Measurements from ENCODE around the gene SLPI. TPM values are rescaled to one million over a fixed set of nuclear protein-coding genes. Genes with fewer than 3 reads are reported as not detected.

The SLPI gene
- total RNA-seq, 1 experiment from 2014 or later = 5.4 TPM

- Histone ChIP-seq H2AFZ (ENCODE audit: low read depth, low read length, poor library complexity, severe bottlenecking) (no peak overlapping the region), H3K36me3 (ENCODE audit: control insufficient read depth in 1 of 2, insufficient read depth in 2 of 2, low read length in 2 of 2) (no peaks in the 10 kb centered on the region), H3K9ac (ENCODE audit: low read length) (no peak overlapping the region), H3K27me3 (ENCODE audit: insufficient read depth, low read length) (0 out of 2 replicates have a peak, but pooled peaks cover 3% of the 10 kb centered on the region), H3K9me3 (ENCODE audit: control insufficient read depth in 1 of 2, insufficient read depth in 1 of 2, low read depth in 1 of 2, low read length in 2 of 2) (no peaks in the 10 kb centered on the region), H3K79me2 (ENCODE audit: insufficient read depth, low read length) (no peaks in the 10 kb centered on the region), H3K4me2 (ENCODE audit: low read length) (no peak overlapping the region), H4K20me1 (ENCODE audit: insufficient read depth) (no peaks in the 10 kb centered on the region), H3K9me2 (ENCODE audit: insufficient read depth) (no peaks in the 10 kb centered on the region), H3K4me3 (replicated peaks in 1 of 2; ENCODE audit: low read depth in 1 of 2, low read length in 2 of 2) (no peak overlapping the region), H3K4me1 (ENCODE audit: control insufficient read depth in 1 of 2, insufficient read depth in 2 of 2, low read length in 2 of 2) (peaks cover 0 to 11% of the 10 kb centered on the region in 2 experiments; a peak in 3 of 4 replicates), H3K27ac (ENCODE audit: low read depth, low read length) (no peak overlapping the region)
- CTCF ChIA-PET = no interaction called here
- RAD21 ChIA-PET (ENCODE audit: low non-redundant PET in 1 of 2, low total read pairs in 2 of 2, uncharacterized antibody in 2 of 2, unreplicated experiment in 2 of 2) = no interaction called here
- ATAC-seq (no peak), DNase-seq (ENCODE audit: low read depth, low spot score) (no peak)
- intact Hi-C loops (cut with micrococcal nuclease) = no loop called here
- TF ChIP-seq SP1 (IDR thresholded peaks at IDR 0.05; ENCODE audit: low read depth) (no peak), ATF3 (IDR thresholded peaks at IDR 0.05) (no peak), CTCF (IDR thresholded peaks at IDR 0.05 in 2 of 3, conservative IDR thresholded peaks at IDR 0.05 in 1 of 3; ENCODE audit: borderline replicate concordance in 1 of 3, insufficient read depth in 1 of 3, low read depth in 2 of 3, low read length in 2 of 3) (no peak), YY1 (IDR thresholded peaks at IDR 0.05; ENCODE audit: extremely low read depth, insufficient replicate concordance, low read depth, low read length) (no peak), SIN3A (IDR thresholded peaks at IDR 0.05; ENCODE audit: low read depth) (no peak), JUND (IDR thresholded peaks at IDR 0.05) (no peak), POLR2A (IDR thresholded peaks at IDR 0.05; ENCODE audit: borderline replicate concordance, extremely low read depth, insufficient read depth, insufficient read length) (no peak), EZH2phosphoT487 (IDR thresholded peaks at IDR 0.05; ENCODE audit: borderline replicate concordance) (no peak), CEBPB (IDR thresholded peaks at IDR 0.05; ENCODE audit: low read depth) (no peak), MAX (IDR thresholded peaks at IDR 0.05) (no peak), RAD21 (IDR thresholded peaks at IDR 0.05; ENCODE audit: low read depth) (no peak), TCF7L2 (IDR thresholded peaks at IDR 0.05; ENCODE audit: borderline replicate concordance, extremely low read depth, insufficient read depth, insufficient read length) (no peak), POLR2AphosphoS5 (IDR thresholded peaks at IDR 0.05; ENCODE audit: low read depth, low read length) (no peak)
- no TSS peak for BruUV-seq (replicated peaks)
- POLR2A ChIA-PET = interaction anchor here (1.1 kb wide), 1 partner anchor 10 kb away, joined by 3 read pairs; no protein-coding TSS in a partner anchor
These were observed 25.6 kb upstream of the SLPI start for GRCh38 chr20:45279992-45280391.

Measured in HCT116 (cell line).